SK-N-SH (cell line): Measurements from ENCODE around the gene USF3.

Experiments
- CTCF ChIP-seq: fragments of 200-600 bp; sonication (generic); IDR thresholded peaks from 2 replicates; pipeline ENCODE4 v1.6.1; 2017; ENCODE audit warnings: antibody characterized with exemption, mild to moderate bottlenecking, moderate library complexity
- JUND ChIP-seq: IDR thresholded peaks from 2 replicates; pipeline ENCODE4 v1.4.0; 2012
- REST ChIP-seq: IDR thresholded peaks from 2 replicates; pipeline ENCODE4 v1.6.1; 2012; ENCODE audit warnings: mild to moderate bottlenecking, low read depth, low read length, moderate library complexity
- RXRA ChIP-seq: IDR thresholded peaks from 2 replicates; pipeline ENCODE4 v1.4.0; 2012; ENCODE audit warnings: low read depth, mild to moderate bottlenecking, borderline replicate concordance
- USF1 ChIP-seq: IDR thresholded peaks from 2 replicates; pipeline ENCODE4 v1.4.0; 2012; ENCODE audit warnings: low read depth, borderline replicate concordance

- TF ChIP-seq USF1, result no peak
- no peak for TF ChIP-seq CTCF
- TF ChIP-seq RXRA, result no peak
- no peak for TF ChIP-seq JUND
- no peak for TF ChIP-seq REST
Measured at GRCh38 chr3:113660458-113660857, 36.0 kb downstream of the USF3 start.
